Liver (tissue), 9 donors: Measurements from ENCODE around the gene TMEM150A. TPM values are rescaled to one million over a fixed set of nuclear protein-coding genes. Genes with fewer than 3 reads are reported as not detected.

Experiments used
- DNase-seq: peaks from one replicate; pipeline ENCODE4 v3.0.0-alpha.2; 2017; ENCODE audit warnings: low spot score
- H3K27ac ChIP-seq, 2 donors: one replicate each; pipeline ENCODE4 v1.7.0; 2013; ENCODE audit warnings: inconsistent platforms in 2 of 2, low read length in 2 of 2, control low read depth in 1 of 2, low read depth in 1 of 2, mild to moderate bottlenecking in 1 of 2
- H3K27me3 ChIP-seq, 4 donors: one replicate each; pipeline versions ENCODE4 v1.6.1 to v1.7.0; 2013; ENCODE audit warnings: low read length in 3 of 4, inconsistent platforms in 1 of 4, mild to moderate bottlenecking in 1 of 4, moderate library complexity in 1 of 4; ENCODE audit not compliant: control insufficient read depth in 4 of 4, insufficient read depth in 4 of 4
- H3K36me3 ChIP-seq, 4 donors: one replicate each; pipeline versions ENCODE4 v1.6.1 to v1.7.0; 2013; ENCODE audit warnings: low read length in 3 of 4, mild to moderate bottlenecking in 3 of 4, low read depth in 1 of 4, moderate library complexity in 1 of 4; ENCODE audit not compliant: control insufficient read depth in 4 of 4, insufficient read depth in 3 of 4
- H3K4me1 ChIP-seq, 4 donors: one replicate each; pipeline versions ENCODE4 v1.6.1 to v1.7.0; 2013; ENCODE audit warnings: low read length in 3 of 4, mild to moderate bottlenecking in 3 of 4, moderate library complexity in 1 of 4; ENCODE audit not compliant: control insufficient read depth in 4 of 4, insufficient read depth in 4 of 4
- H3K4me3 ChIP-seq, 3 donors: one replicate each; pipeline versions ENCODE4 v1.6.1 to v1.7.0; 2013; ENCODE audit warnings: low read length in 3 of 3, control low read depth in 1 of 3, low read depth in 1 of 3, mild to moderate bottlenecking in 1 of 3
- H3K9ac ChIP-seq, 2 donors: one replicate each; pipeline ENCODE4 v1.7.0; 2013; ENCODE audit warnings: low read length in 2 of 2, mild to moderate bottlenecking in 2 of 2, moderate library complexity in 2 of 2, control low read depth in 1 of 2, low read depth in 1 of 2
- H3K9me3 ChIP-seq, 4 donors: one replicate each; pipeline versions ENCODE4 v1.6.1 to v1.7.0; 2013; ENCODE audit warnings: low read length in 3 of 4; ENCODE audit not compliant: control insufficient read depth in 4 of 4
- ATF3 ChIP-seq: IDR thresholded peaks from 2 replicates; pipeline ENCODE4 v1.6.1; 2016; ENCODE audit warnings: antibody characterized with exemption
- CTCF ChIP-seq: fragments of 150-350 bp; IDR thresholded peaks from 2 replicates; pipeline ENCODE4 v1.5.1; 2017; ENCODE audit warnings: improper control_type of control experiment, low read depth, low read length; ENCODE audit not compliant: missing input control
- EGR1 ChIP-seq, 2 donors: IDR thresholded peaks; 2 replicates each; pipeline ENCODE4 v1.6.1; 2016 to 2018; ENCODE audit warnings: antibody characterized with exemption in 2 of 2, low read depth in 2 of 2
- FOXA2 ChIP-seq: IDR thresholded peaks from 2 replicates; pipeline ENCODE4 v1.6.1; 2016; ENCODE audit warnings: antibody characterized with exemption
- GABPA ChIP-seq, 2 donors: IDR thresholded peaks in 1 of 2; conservative IDR thresholded peaks in 1 of 2; 2 replicates each; pipeline ENCODE4 v1.6.1; 2016; ENCODE audit warnings: antibody characterized with exemption in 2 of 2, mild to moderate bottlenecking in 1 of 2, moderate library complexity in 1 of 2
- HNF4A ChIP-seq, 2 donors: conservative IDR thresholded peaks; 2 replicates each; pipeline ENCODE4 v1.6.1; 2016; ENCODE audit warnings: antibody characterized with exemption in 2 of 2, mild to moderate bottlenecking in 2 of 2
- HNF4G ChIP-seq: IDR thresholded peaks from 2 replicates; pipeline ENCODE4 v1.6.1; 2016; ENCODE audit warnings: antibody characterized with exemption
- JUND ChIP-seq, 2 donors: IDR thresholded peaks; 2 replicates each; pipeline ENCODE4 v1.6.1; 2016; ENCODE audit warnings: antibody characterized with exemption in 2 of 2
- NR2F2 ChIP-seq: IDR thresholded peaks from 2 replicates; pipeline ENCODE4 v1.6.1; 2016; ENCODE audit warnings: antibody characterized with exemption
- RAD21 ChIP-seq, 2 donors: IDR thresholded peaks; 2 replicates each; pipeline ENCODE4 v1.6.1; 2016; ENCODE audit warnings: antibody characterized with exemption in 2 of 2, mild to moderate bottlenecking in 2 of 2
- RXRA ChIP-seq, 2 donors: IDR thresholded peaks; 2 replicates each; pipeline ENCODE4 v1.6.1; 2017 to 2018; ENCODE audit warnings: antibody characterized with exemption in 2 of 2, mild to moderate bottlenecking in 1 of 2
- SP1 ChIP-seq: IDR thresholded peaks from 2 replicates; pipeline ENCODE4 v1.6.1; 2018; ENCODE audit warnings: antibody characterized with exemption, mild to moderate bottlenecking
- TAF1 ChIP-seq: conservative IDR thresholded peaks from 2 replicates; pipeline ENCODE4 v1.6.1; 2016; ENCODE audit warnings: antibody characterized with exemption, mild to moderate bottlenecking
- YY1 ChIP-seq: IDR thresholded peaks from 2 replicates; pipeline ENCODE4 v1.6.1; 2016; ENCODE audit warnings: antibody characterized with exemption, mild to moderate bottlenecking
- WGBS: extraction: QIAGEN DNeasy Blood & Tissue Kit; methylation state at CpG from one replicate; pipeline ENCODE4 v1.1.7; 2013; 5-methylcytosine and 5-hydroxymethylcytosine counted together
- polyA plus RNA-seq, 2 donors: library from polyadenylated mRNA; stranded (reverse) in 1 of 2; unstranded in 1 of 2; fragments of 200-250 nt in 1 of 2; fragments of >200 nt in 1 of 2; fragmentation: Nextera tagmentation in 1 of 2; extraction: Ambion mirVana in 1 of 2; gene quantifications; one replicate each; pipeline versions ENCODE4 v1.2.1 to v1.2.3, GENCODE V29; 2013 to 2015
- total RNA-seq, 2 donors: library from RNA; depleted of rRNA; stranded (reverse); fragments of >200 nt; gene quantifications; one replicate each; pipeline ENCODE4 v1.2.3, GENCODE V29; 2014
- TF ChIP-seq, protein P1 (sequence below): IDR thresholded peaks from 2 replicates; pipeline ENCODE4 v1.6.1; 2016; ENCODE audit warnings: antibody characterized with exemption, mild to moderate bottlenecking
- TF ChIP-seq, protein P2 (sequence below): IDR thresholded peaks from 2 replicates; pipeline ENCODE4 v1.6.1; 2016; ENCODE audit warnings: antibody characterized with exemption
- TF ChIP-seq, protein P3 (sequence below): IDR thresholded peaks from 2 replicates; pipeline ENCODE4 v1.6.1; 2016; ENCODE audit warnings: antibody characterized with exemption
- donor health status: healthy.
- donor health status: healthy.
- donor health status: healthy.
- donor health status: healthy.
- donor health status: healthy.

The TMEM150A gene
- total and polyA plus RNA-seq, 4 donors, result 13.1 to 32.5 (median 24.6) TPM

DNA sequence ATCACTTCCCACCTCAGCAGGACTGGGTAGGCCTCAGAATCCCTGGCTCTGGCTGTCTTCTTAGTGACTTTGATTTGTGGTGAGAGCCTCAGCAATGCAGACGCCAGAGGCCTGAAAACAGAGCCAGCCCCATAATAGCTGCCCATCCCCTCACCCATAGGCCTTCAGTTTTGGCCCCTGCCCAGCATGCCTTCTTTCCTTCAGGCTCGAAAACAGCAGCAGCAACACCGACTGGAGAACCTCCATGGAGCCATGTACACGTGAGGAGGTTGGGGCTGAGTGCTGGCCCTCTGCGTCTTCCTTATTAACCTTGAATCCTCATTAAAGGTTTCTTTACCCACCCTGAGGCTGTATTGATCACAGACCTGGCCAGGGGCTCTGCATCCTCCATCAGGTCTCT lies 5.3 kb downstream of the TMEM150A start:
- TF ChIP-seq CTCF (no peak), HNF4A (conservative IDR thresholded peaks at IDR 0.05) (no peak), YY1 (no peak), RXRA (IDR thresholded peaks at IDR 0.05) (no peak), NR2F2 (no peak), GABPA (IDR thresholded peaks at IDR 0.05 in 1 of 2, conservative IDR thresholded peaks at IDR 0.05 in 1 of 2) (no peak), HNF4G (no peak), ATF3 (no peak), JUND (IDR thresholded peaks at IDR 0.05) (no peak), SP1 (no peak), TAF1 (no peak), EGR1 (IDR thresholded peaks at IDR 0.05; ENCODE audit: low read depth in 2 of 2) (no peak), FOXA2 (no peak), RAD21 (IDR thresholded peaks at IDR 0.05) (no peak)
- TF ChIP-seq, protein P1, sequence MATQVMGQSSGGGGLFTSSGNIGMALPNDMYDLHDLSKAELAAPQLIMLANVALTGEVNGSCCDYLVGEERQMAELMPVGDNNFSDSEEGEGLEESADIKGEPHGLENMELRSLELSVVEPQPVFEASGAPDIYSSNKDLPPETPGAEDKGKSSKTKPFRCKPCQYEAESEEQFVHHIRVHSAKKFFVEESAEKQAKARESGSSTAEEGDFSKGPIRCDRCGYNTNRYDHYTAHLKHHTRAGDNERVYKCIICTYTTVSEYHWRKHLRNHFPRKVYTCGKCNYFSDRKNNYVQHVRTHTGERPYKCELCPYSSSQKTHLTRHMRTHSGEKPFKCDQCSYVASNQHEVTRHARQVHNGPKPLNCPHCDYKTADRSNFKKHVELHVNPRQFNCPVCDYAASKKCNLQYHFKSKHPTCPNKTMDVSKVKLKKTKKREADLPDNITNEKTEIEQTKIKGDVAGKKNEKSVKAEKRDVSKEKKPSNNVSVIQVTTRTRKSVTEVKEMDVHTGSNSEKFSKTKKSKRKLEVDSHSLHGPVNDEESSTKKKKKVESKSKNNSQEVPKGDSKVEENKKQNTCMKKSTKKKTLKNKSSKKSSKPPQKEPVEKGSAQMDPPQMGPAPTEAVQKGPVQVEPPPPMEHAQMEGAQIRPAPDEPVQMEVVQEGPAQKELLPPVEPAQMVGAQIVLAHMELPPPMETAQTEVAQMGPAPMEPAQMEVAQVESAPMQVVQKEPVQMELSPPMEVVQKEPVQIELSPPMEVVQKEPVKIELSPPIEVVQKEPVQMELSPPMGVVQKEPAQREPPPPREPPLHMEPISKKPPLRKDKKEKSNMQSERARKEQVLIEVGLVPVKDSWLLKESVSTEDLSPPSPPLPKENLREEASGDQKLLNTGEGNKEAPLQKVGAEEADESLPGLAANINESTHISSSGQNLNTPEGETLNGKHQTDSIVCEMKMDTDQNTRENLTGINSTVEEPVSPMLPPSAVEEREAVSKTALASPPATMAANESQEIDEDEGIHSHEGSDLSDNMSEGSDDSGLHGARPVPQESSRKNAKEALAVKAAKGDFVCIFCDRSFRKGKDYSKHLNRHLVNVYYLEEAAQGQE, result no peak
- TF ChIP-seq, protein P2, sequence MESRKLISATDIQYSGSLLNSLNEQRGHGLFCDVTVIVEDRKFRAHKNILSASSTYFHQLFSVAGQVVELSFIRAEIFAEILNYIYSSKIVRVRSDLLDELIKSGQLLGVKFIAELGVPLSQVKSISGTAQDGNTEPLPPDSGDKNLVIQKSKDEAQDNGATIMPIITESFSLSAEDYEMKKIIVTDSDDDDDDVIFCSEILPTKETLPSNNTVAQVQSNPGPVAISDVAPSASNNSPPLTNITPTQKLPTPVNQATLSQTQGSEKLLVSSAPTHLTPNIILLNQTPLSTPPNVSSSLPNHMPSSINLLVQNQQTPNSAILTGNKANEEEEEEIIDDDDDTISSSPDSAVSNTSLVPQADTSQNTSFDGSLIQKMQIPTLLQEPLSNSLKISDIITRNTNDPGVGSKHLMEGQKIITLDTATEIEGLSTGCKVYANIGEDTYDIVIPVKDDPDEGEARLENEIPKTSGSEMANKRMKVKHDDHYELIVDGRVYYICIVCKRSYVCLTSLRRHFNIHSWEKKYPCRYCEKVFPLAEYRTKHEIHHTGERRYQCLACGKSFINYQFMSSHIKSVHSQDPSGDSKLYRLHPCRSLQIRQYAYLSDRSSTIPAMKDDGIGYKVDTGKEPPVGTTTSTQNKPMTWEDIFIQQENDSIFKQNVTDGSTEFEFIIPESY, result no peak
- TF ChIP-seq, protein P3, sequence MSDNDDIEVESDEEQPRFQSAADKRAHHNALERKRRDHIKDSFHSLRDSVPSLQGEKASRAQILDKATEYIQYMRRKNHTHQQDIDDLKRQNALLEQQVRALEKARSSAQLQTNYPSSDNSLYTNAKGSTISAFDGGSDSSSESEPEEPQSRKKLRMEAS, result no peak
- 92% methylated on average over 5 of the region's 5 CpGs for WGBS

More for the DNA sequence above, 5.3 kb downstream of the TMEM150A start:
- Histone ChIP-seq H3K9me3 (no peaks in the 10 kb centered on the region), H3K27ac (no peak overlapping the region), H3K9ac (no peak overlapping the region), H3K27me3 (no peaks in the 10 kb centered on the region), H3K4me1 (peaks cover 16 to 60% (median 45%) of the 10 kb centered on the region in 4 donors), H3K4me3 (no peak overlapping the region), H3K36me3 (peaks cover 3 to 16% (median 6%) of the 10 kb centered on the region in 4 donors)
- DNase-seq, result no peak
